Adrenal gland (tissue), 12 donors: Measurements from ENCODE around the gene DENND2A. TPM values are rescaled to one million over a fixed set of nuclear protein-coding genes. Genes with fewer than 3 reads are reported as not detected.
"Not testable (repeated sequence)": the region's sequence is repeated elsewhere in the genome, so short reads cannot be mapped to it uniquely, and the experiment has no call there.

Experiments used
- DNase-seq, 7 donors: peaks; one replicate each; pipeline ENCODE4 v3.0.0-alpha.2; 2019 to 2020
- H3K27ac ChIP-seq, 5 donors: fragments of 200-600 bp; sonication (generic) in 4 of 5; 1 replicate in 3 of 5; 2 replicates in 2 of 5; pipeline versions ENCODE4 v1.5.1 to v1.8.0; 2016 to 2020; ENCODE audit warnings: mild to moderate bottlenecking in 1 of 5
- H3K27me3 ChIP-seq: fragments of 200-600 bp; 2 replicates; pipeline ENCODE4 v1.8.0; 2021
- H3K36me3 ChIP-seq, 2 donors: fragments of 200-600 bp; replicated peaks in 1 of 2; 1 replicate in 1 of 2; 2 replicates in 1 of 2; pipeline versions ENCODE4 v1.5.1 to v1.8.0; 2018 to 2022
- H3K4me1 ChIP-seq, 2 donors: fragments of 200-600 bp; replicated peaks in 1 of 2; 1 replicate in 1 of 2; 2 replicates in 1 of 2; pipeline versions ENCODE4 v1.5.1 to v1.8.0; 2018 to 2021
- H3K4me3 ChIP-seq, 4 donors: fragments of 200-600 bp; sonication (generic) in 3 of 4; one replicate each; pipeline ENCODE4 v1.5.1; 2016 to 2018
- H3K9me3 ChIP-seq, 3 donors: fragments of 200-600 bp; sonication (generic) in 1 of 3; replicated peaks in 1 of 3; 1 replicate in 2 of 3; 2 replicates in 1 of 3; pipeline versions ENCODE4 v1.5.1 to v1.8.0; 2016 to 2021
- CTCF ChIP-seq, 6 experiments: fragments of 450-650 bp in 4 of 6; fragments of 200-600 bp in 2 of 6; sonication (generic) in 1 of 6; IDR thresholded peaks; 1 replicate in 5 of 6; 2 replicates in 1 of 6; pipeline versions ENCODE4 v1.5.1 to v1.8.0; 2016 to 2021; ENCODE audit warnings: antibody characterized with exemption in 6 of 6, mild to moderate bottlenecking in 2 of 6, moderate library complexity in 1 of 6
- POLR2A ChIP-seq, 2 donors: fragments of 450-650 bp; IDR thresholded peaks; one replicate each; pipeline ENCODE4 v1.6.1; 2017; ENCODE audit warnings: antibody characterized with exemption in 2 of 2, mild to moderate bottlenecking in 2 of 2, moderate library complexity in 1 of 2
- WGBS, 4 donors: extraction: QIAGEN DNeasy Blood & Tissue Kit in 2 of 4; methylation state at CpG; one replicate each; pipeline versions ENCODE4 v1.1.5 to v1.1.7; 2013 to 2017; 5-methylcytosine and 5-hydroxymethylcytosine counted together
- intact Hi-C, 2 donors: fragments of 100-400 bp; cut with DNase I; formaldehyde crosslinking; loops; one replicate each; pipeline versions ENCODE4 v1.14.1 to v1.15.0; 2022 to 2023
- polyA plus RNA-seq, 3 donors: library from polyadenylated mRNA; stranded (reverse); fragments of 200-250 nt in 2 of 3; fragments of 350-450 nt in 1 of 3; fragmentation: Illumina TruSeq in 1 of 3; extraction: RNeasy Lipid Tissue Mini Kit (QIAGEN cat#74804) in 1 of 3; gene quantifications; one replicate each; pipeline ENCODE4 v1.2.3, GENCODE V29; 2013 to 2014
- total RNA-seq, 9 donors: library from RNA; depleted of rRNA in 4 of 9; stranded (reverse); fragments of >200 nt in 4 of 9; fragments of 120-200 nt in 1 of 9; fragmentation: NEBNext Ultra II Directional in 1 of 9; extraction: Animal tissue kit (Norgen Biotek cat#: 25700) in 1 of 9; gene quantifications; one replicate each; pipeline versions ENCODE4 v1.1.0 to v1.2.4, GENCODE V29; 2013 to 2023
- donor health status: healthy with polysubstance abuse.
- donor health status: Bipolar disorder and iron deficiency.
- donor health status: DM: yes; HTN: yes; CAD: no.
- donor health status: DM: no; HTN: no; CAD: no.
- donor health status: DM: no; HTN: no; CAD: no.
- donor health status: DM: yes; HTN: yes; CAD: no.

DENND2A gene
- total and polyA plus RNA-seq, 12 donors = 3.0 to 10.9 (median 5.8) TPM

- H3K9me3 ChIP-seq = no peaks in the 10 kb centered on the region
- TF ChIP-seq POLR2A (IDR thresholded peaks at IDR 0.05) = no peak
- no peak for TF ChIP-seq CTCF (IDR thresholded peaks at IDR 0.05)
- H3K27me3 ChIP-seq = no peaks in the 10 kb centered on the region
- H3K4me1 ChIP-seq = no peaks in the 10 kb centered on the region
- DNase-seq = no peak
- 66 to 74% (median 71%) methylated on average over 4 to 5 of the region's 5 CpGs for WGBS, 4 donors
- H3K27ac ChIP-seq = no peak overlapping the region
- intact Hi-C loops = no loop called here
- no peak overlapping the region for H3K4me3 ChIP-seq
- no peaks in the 10 kb centered on the region for H3K36me3 ChIP-seq
Observed at GRCh38 chr7:140509789-140510188, 130.8 kb downstream of the DENND2A start.

- H3K27me3 ChIP-seq, intact Hi-C loops, H3K9me3 ChIP-seq, H3K4me1 ChIP-seq, H3K27ac ChIP-seq, H3K36me3 ChIP-seq, DNase-seq, H3K4me3 ChIP-seq: not testable (repeated sequence)
- 76 to 88% (median 84%) methylated on average over 6 of the region's 6 CpGs for WGBS, 4 donors
Observed at GRCh38 chr7:140507556-140507955, 133.1 kb downstream of the DENND2A start.

GRCh38 chr7:140506788-140507464 is 133.7 kb downstream of the DENND2A start:
- peak in 1 of 7 donors; percentile 72 for DNase-seq
- intact Hi-C loops = no loop called here
- no peaks in the 10 kb centered on the region for H3K4me1 ChIP-seq
- H3K9me3 ChIP-seq = no peaks in the 10 kb centered on the region
- no peak overlapping the region for H3K4me3 ChIP-seq
- H3K27me3 ChIP-seq = no peaks in the 10 kb centered on the region
- TF ChIP-seq CTCF (IDR thresholded peaks at IDR 0.05) = no peak
- no peaks in the 10 kb centered on the region for H3K36me3 ChIP-seq
- no peak overlapping the region for H3K27ac ChIP-seq
- 46 to 83% (median 52%) methylated on average over 4 to 5 of the region's 5 CpGs for WGBS, 4 donors

GRCh38 chr7:140501966-140502365 is 138.6 kb downstream of the DENND2A start:
- TF ChIP-seq CTCF (IDR thresholded peaks at IDR 0.05) (no peak), POLR2A (IDR thresholded peaks at IDR 0.05) (no peak)
- Histone ChIP-seq H3K4me3 (no peak overlapping the region), H3K4me1 (no peaks in the 10 kb centered on the region), H3K36me3 (no peaks in the 10 kb centered on the region), H3K9me3 (no peaks in the 10 kb centered on the region), H3K27me3 (no peaks in the 10 kb centered on the region), H3K27ac (no peak overlapping the region)
- 82 to 86% (median 84%) methylated on average over 5 of the region's 5 CpGs for WGBS, 4 donors
- intact Hi-C loops = no loop called here
- DNase-seq = no peak

- H3K9me3 ChIP-seq, H3K4me3 ChIP-seq, DNase-seq, H3K27ac ChIP-seq, H3K36me3 ChIP-seq, intact Hi-C loops, H3K4me1 ChIP-seq, H3K27me3 ChIP-seq: not testable (repeated sequence)
- WGBS, 4 donors = 93 to 97% (median 96%) methylated on average over 2 to 7 of the region's 7 CpGs
Observed at GRCh38 chr7:140497807-140498206, 142.8 kb downstream of the DENND2A start.
